Ovary (tissue), 9 donors: ENCODE data around the gene AUTS2. TPM values are rescaled to one million over a fixed set of nuclear protein-coding genes. Genes with fewer than 3 reads are reported as not detected.

Experiments used
- DNase-seq, 5 donors: peaks; one replicate each; pipeline ENCODE4 v3.0.0-alpha.2; 2019 to 2020
- H3K27ac ChIP-seq, 2 donors: fragments of 200-600 bp; one replicate each; pipeline versions ENCODE4 v1.5.1 to v1.8.0; 2019 to 2022
- H3K27me3 ChIP-seq: fragments of 200-600 bp; one replicate; pipeline ENCODE4 v1.8.0; 2022
- H3K36me3 ChIP-seq: fragments of 200-600 bp; sonication (generic); one replicate; pipeline ENCODE4 v1.5.1; 2019
- H3K4me1 ChIP-seq: one replicate; pipeline ENCODE4 v1.8.1; 2013; ENCODE audit warnings: mild to moderate bottlenecking, moderate library complexity; ENCODE audit not compliant: insufficient read depth
- H3K4me3 ChIP-seq: fragments of 200-600 bp; sonication (generic); one replicate; pipeline ENCODE4 v1.5.1; 2017
- H3K9me3 ChIP-seq, 2 donors: fragments of 200-600 bp in 1 of 2; sonication (generic) in 1 of 2; one replicate each; pipeline versions ENCODE4 v1.5.1 to v1.8.1; 2013 to 2019; ENCODE audit warnings: mild to moderate bottlenecking in 1 of 2, moderate library complexity in 1 of 2
- CTCF ChIP-seq, 3 donors: fragments of 450-650 bp in 2 of 3; fragments of 200-600 bp in 1 of 3; IDR thresholded peaks; one replicate each; pipeline versions ENCODE4 v1.5.1 to v1.8.0; 2016 to 2022; ENCODE audit warnings: antibody characterized with exemption in 3 of 3, mild to moderate bottlenecking in 1 of 3
- EP300 ChIP-seq: sonication (generic); formaldehyde crosslinking; IDR thresholded peaks from one replicate; pipeline ENCODE4 v1.6.1; 2017; ENCODE audit warnings: antibody characterized with exemption
- POLR2A ChIP-seq: fragments of 450-650 bp; IDR thresholded peaks from one replicate; pipeline ENCODE4 v1.6.1; 2017; ENCODE audit warnings: antibody characterized with exemption, mild to moderate bottlenecking, moderate library complexity
- WGBS, 3 donors: extraction: QIAGEN DNeasy Blood & Tissue Kit in 1 of 3; methylation state at CpG; one replicate each; pipeline versions ENCODE4 v1.1.5 to v1.1.7; 2013 to 2017; 5-methylcytosine and 5-hydroxymethylcytosine counted together
- intact Hi-C, 4 donors: fragments of 100-400 bp; cut with DNase I; formaldehyde crosslinking; loops; one replicate each; pipeline versions ENCODE4 v1.11.0 to v1.15.1; 2022 to 2023
- polyA plus RNA-seq, 2 donors: library from polyadenylated mRNA; stranded (reverse); fragments of 200-250 nt in 1 of 2; fragments of 350-450 nt in 1 of 2; fragmentation: Illumina TruSeq in 1 of 2; extraction: RNeasy Lipid Tissue Mini Kit (QIAGEN cat#74804) in 1 of 2; gene quantifications; one replicate each; pipeline ENCODE4 v1.2.3, GENCODE V29; 2013 to 2014
- total RNA-seq, 7 donors: library from RNA; depleted of rRNA in 2 of 7; stranded (reverse); fragments of >200 nt in 2 of 7; fragmentation: NEBNext Ultra II Directional in 3 of 7; extraction: Animal tissue kit (Norgen Biotek cat#: 25700) in 3 of 7; gene quantifications; one replicate each; pipeline versions ENCODE4 v1.1.0 to v1.2.4, GENCODE V29; 2016 to 2023
- donor health status: DM: no; HTN: no; CAD: no; lungs with moderate emphysema.
- donor health status: DM: no; HTN: no; CAD: no.
- donor health status: Bipolar disorder and iron deficiency.
- donor health status: DM: yes; HTN: yes; CAD: no.
- donor health status: DM: no; HTN: no; CAD: no.
- donor health status: DM: yes; HTN: yes; CAD: no.

AUTS2 gene
- total and polyA plus RNA-seq, 9 donors, result 18.3 to 60.9 (median 44.9) TPM

- H3K9me3 ChIP-seq, result no peaks in the 10 kb centered on the region
- H3K4me3 ChIP-seq, result no peak overlapping the region
- no peaks in the 10 kb centered on the region for H3K36me3 ChIP-seq
- intact Hi-C loops, result no loop called here
- H3K4me1 ChIP-seq, result peaks cover 2% of the 10 kb centered on the region
- no peaks in the 10 kb centered on the region for H3K27me3 ChIP-seq
- TF ChIP-seq EP300, result no peak
- TF ChIP-seq POLR2A, result no peak
- TF ChIP-seq CTCF (IDR thresholded peaks at IDR 0.05), result no peak
- no peak overlapping the region for H3K27ac ChIP-seq
- WGBS, 3 donors, result 96 to 98% (median 97%) methylated on average over 7 of the region's 7 CpGs
- no peak for DNase-seq
Observed at GRCh38 chr7:70619659-70620058, 1021.4 kb downstream of the AUTS2 start.

- H3K4me3 ChIP-seq, result no peak overlapping the region
- no peak for DNase-seq
Observed at GRCh38 chr7:70620333-70621055, 1022.2 kb downstream of the AUTS2 start.

GRCh38 chr7:70621954-70622600 lies 1023.8 kb downstream of the AUTS2 start:
- intact Hi-C loops, result no loop called here
- Histone ChIP-seq H3K4me3 (no peak overlapping the region), H3K4me1 (no peaks in the 10 kb centered on the region), H3K36me3 (no peaks in the 10 kb centered on the region), H3K9me3 (no peaks in the 10 kb centered on the region), H3K27me3 (no peaks in the 10 kb centered on the region), H3K27ac (no peak overlapping the region)
- no peak for TF ChIP-seq EP300
- TF ChIP-seq CTCF (IDR thresholded peaks at IDR 0.05), result no peak
- TF ChIP-seq POLR2A, result no peak
- 91 to 93% (median 93%) methylated on average over 17 of the region's 17 CpGs for WGBS, 3 donors
- no peak for DNase-seq

More at GRCh38 chr7:70620333-70621055, 1022.2 kb downstream of the AUTS2 start:
- 74 to 78% (median 76%) methylated on average over 19 of the region's 19 CpGs for WGBS, 3 donors
- no peak for TF ChIP-seq POLR2A
- no peak for TF ChIP-seq EP300
- TF ChIP-seq CTCF (IDR thresholded peaks at IDR 0.05), result no peak
- Histone ChIP-seq H3K27ac (no peak overlapping the region), H3K9me3 (no peaks in the 10 kb centered on the region), H3K4me1 (no peaks in the 10 kb centered on the region), H3K36me3 (no peaks in the 10 kb centered on the region), H3K27me3 (no peaks in the 10 kb centered on the region)
- intact Hi-C loops, result no loop called here

GRCh38 chr7:70622936-70623335 lies 1024.7 kb downstream of the AUTS2 start:
- Histone ChIP-seq H3K4me3 (no peak overlapping the region), H3K36me3 (no peaks in the 10 kb centered on the region), H3K27me3 (no peaks in the 10 kb centered on the region), H3K9me3 (no peaks in the 10 kb centered on the region), H3K4me1 (no peaks in the 10 kb centered on the region), H3K27ac (no peak overlapping the region)
- 88 to 92% (median 89%) methylated on average over 5 of the region's 5 CpGs for WGBS, 3 donors
- DNase-seq, result no peak
- no peak for TF ChIP-seq POLR2A
- no peak for TF ChIP-seq EP300
- TF ChIP-seq CTCF (IDR thresholded peaks at IDR 0.05), result no peak
- intact Hi-C loops, result no loop called here
